ENCODE data around the gene ZNF862. TPM values are rescaled to one million over a fixed set of nuclear protein-coding genes. Genes with fewer than 3 reads are reported as not detected.

The ZNF862 gene
- total and polyA plus RNA-seq, 10 of the 15 experiments (the other 5 are each of a cell fraction or from before 2014, with no cell fraction given), result 0.49 to 7.7 (median 3.5) TPM

DNA sequence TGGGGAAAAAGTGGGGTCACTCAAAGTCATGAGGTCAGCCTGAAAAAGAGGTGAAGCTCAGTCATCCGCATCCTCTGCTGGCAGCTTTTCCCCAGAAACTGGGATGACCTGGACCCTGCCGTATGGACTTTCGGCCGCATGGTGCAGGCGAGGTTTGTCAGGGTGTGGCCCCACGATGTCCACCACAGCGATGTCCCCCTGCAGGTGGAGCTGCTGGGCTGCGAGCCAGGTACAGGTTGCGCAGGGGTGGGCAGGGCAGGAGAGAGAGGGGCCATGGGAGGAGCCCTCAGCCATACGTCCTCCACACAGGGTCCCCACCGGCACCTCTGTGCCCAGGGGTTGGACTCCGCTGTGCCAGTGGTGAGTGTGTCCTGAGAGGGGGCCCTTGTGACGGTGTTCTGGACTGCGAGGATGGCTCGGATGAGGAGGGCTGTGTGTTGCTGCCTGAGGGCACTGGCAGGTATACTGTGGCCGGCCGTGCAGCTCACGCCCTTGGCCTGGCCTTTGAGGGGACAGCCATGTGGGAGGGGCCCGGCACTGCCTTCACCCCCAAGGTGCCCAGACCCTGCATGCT lies 41.8 kb upstream of the ZNF862 start:
- intact Hi-C loops (cut with micrococcal nuclease; ENCODE audit: unreplicated experiment) (loop anchor here (5.0 kb wide), 1 partner anchor 134 kb away; no protein-coding TSS in a partner anchor), in situ Hi-C loops (cut with MboI) (no loop called here)
- Histone ChIP-seq H3K9ac (ENCODE audit: control insufficient read depth, insufficient read depth, low read length) (no peak overlapping the region), H3K4me3 (no peak overlapping the region), H3K79me2 (ENCODE audit: control insufficient read depth, insufficient read depth, low read length) (no peaks in the 10 kb centered on the region), H3K4me2 (ENCODE audit: control insufficient read depth, insufficient read depth) (no peak overlapping the region), H3K9me3 (replicated peaks; ENCODE audit: control insufficient read depth, insufficient read depth, low read length) (no peaks in the 10 kb centered on the region), H3K27me3 (replicated peaks in 1 of 2; ENCODE audit: control insufficient read depth in 2 of 2, insufficient read depth in 2 of 2, low read length in 1 of 2) (no peaks in the 10 kb centered on the region; a peak in 2 of 4 replicates), H4K20me1 (ENCODE audit: control insufficient read depth, insufficient read depth) (no peaks in the 10 kb centered on the region), H3K4me1 (ENCODE audit: control insufficient read depth, insufficient read depth, low read length) (no peaks in the 10 kb centered on the region), H3K36me3 (ENCODE audit: control insufficient read depth in 2 of 2, insufficient read depth in 2 of 2, low read length in 1 of 2) (no peaks in the 10 kb centered on the region), H2AFZ (ENCODE audit: control insufficient read depth, low read depth, low read length) (no peak overlapping the region), H3K27ac (ENCODE audit: control insufficient read depth, insufficient read depth) (no peak overlapping the region)
- ChIA-PET RAD21 (ENCODE audit: unreplicated experiment) (no interaction called here), SMC1A (ENCODE audit: uncharacterized antibody, unreplicated experiment) (interaction anchor here (1.6 kb wide), 1 partner anchor 133 kb away, joined by 6 read pairs; no protein-coding TSS in a partner anchor), POLR2A (no interaction called here), CTCF (no interaction called here)
- DNase-seq (ENCODE audit: low read depth, low spot score), result no peak
- TF ChIP-seq, protein P1, sequence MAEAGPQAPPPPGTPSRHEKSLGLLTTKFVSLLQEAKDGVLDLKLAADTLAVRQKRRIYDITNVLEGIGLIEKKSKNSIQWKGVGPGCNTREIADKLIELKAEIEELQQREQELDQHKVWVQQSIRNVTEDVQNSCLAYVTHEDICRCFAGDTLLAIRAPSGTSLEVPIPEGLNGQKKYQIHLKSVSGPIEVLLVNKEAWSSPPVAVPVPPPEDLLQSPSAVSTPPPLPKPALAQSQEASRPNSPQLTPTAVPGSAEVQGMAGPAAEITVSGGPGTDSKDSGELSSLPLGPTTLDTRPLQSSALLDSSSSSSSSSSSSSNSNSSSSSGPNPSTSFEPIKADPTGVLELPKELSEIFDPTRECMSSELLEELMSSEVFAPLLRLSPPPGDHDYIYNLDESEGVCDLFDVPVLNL (IDR thresholded peaks at IDR 0.05; ENCODE audit: low read depth, low read length), result no peak
- TF ChIP-seq SIN3A (IDR thresholded peaks at IDR 0.05; ENCODE audit: low read depth, low read length), result no peak
- no peak for TF ChIP-seq STAT3 (IDR thresholded peaks at IDR 0.05; ENCODE audit: low read depth, low read length)
- no peak for TF ChIP-seq NR2F1 (conservative IDR thresholded peaks at IDR 0.05)
- TF ChIP-seq ZNF384 (IDR thresholded peaks at IDR 0.05; ENCODE audit: borderline replicate concordance, low read depth, low read length), result no peak
- TF ChIP-seq, protein P2, sequence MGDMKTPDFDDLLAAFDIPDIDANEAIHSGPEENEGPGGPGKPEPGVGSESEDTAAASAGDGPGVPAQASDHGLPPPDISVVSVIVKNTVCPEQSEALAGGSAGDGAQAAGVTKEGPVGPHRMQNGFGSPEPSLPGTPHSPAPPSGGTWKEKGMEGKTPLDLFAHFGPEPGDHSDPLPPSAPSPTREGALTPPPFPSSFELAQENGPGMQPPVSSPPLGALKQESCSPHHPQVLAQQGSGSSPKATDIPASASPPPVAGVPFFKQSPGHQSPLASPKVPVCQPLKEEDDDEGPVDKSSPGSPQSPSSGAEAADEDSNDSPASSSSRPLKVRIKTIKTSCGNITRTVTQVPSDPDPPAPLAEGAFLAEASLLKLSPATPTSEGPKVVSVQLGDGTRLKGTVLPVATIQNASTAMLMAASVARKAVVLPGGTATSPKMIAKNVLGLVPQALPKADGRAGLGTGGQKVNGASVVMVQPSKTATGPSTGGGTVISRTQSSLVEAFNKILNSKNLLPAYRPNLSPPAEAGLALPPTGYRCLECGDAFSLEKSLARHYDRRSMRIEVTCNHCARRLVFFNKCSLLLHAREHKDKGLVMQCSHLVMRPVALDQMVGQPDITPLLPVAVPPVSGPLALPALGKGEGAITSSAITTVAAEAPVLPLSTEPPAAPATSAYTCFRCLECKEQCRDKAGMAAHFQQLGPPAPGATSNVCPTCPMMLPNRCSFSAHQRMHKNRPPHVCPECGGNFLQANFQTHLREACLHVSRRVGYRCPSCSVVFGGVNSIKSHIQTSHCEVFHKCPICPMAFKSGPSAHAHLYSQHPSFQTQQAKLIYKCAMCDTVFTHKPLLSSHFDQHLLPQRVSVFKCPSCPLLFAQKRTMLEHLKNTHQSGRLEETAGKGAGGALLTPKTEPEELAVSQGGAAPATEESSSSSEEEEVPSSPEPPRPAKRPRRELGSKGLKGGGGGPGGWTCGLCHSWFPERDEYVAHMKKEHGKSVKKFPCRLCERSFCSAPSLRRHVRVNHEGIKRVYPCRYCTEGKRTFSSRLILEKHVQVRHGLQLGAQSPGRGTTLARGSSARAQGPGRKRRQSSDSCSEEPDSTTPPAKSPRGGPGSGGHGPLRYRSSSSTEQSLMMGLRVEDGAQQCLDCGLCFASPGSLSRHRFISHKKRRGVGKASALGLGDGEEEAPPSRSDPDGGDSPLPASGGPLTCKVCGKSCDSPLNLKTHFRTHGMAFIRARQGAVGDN (IDR thresholded peaks at IDR 0.05), result no peak
- TF ChIP-seq BMI1 (IDR thresholded peaks at IDR 0.05; ENCODE audit: borderline replicate concordance), result no peak
- TF ChIP-seq RELA (IDR thresholded peaks at IDR 0.05; ENCODE audit: borderline replicate concordance, partially characterized antibody), result no peak
- no peak for TF ChIP-seq FOXK2 (IDR thresholded peaks at IDR 0.05)
- TF ChIP-seq EGR1 (IDR thresholded peaks at IDR 0.05; ENCODE audit: borderline replicate concordance in 1 of 2, low read depth in 2 of 2, low read length in 2 of 2), result no peak
- TF ChIP-seq MEF2B (IDR thresholded peaks at IDR 0.05; ENCODE audit: partially characterized antibody, poor library complexity, severe bottlenecking), result no peak
- TF ChIP-seq, protein P3, sequence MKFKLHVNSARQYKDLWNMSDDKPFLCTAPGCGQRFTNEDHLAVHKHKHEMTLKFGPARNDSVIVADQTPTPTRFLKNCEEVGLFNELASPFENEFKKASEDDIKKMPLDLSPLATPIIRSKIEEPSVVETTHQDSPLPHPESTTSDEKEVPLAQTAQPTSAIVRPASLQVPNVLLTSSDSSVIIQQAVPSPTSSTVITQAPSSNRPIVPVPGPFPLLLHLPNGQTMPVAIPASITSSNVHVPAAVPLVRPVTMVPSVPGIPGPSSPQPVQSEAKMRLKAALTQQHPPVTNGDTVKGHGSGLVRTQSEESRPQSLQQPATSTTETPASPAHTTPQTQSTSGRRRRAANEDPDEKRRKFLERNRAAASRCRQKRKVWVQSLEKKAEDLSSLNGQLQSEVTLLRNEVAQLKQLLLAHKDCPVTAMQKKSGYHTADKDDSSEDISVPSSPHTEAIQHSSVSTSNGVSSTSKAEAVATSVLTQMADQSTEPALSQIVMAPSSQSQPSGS (IDR thresholded peaks at IDR 0.05; ENCODE audit: low read length), result no peak
- no peak for TF ChIP-seq WRNIP1 (IDR thresholded peaks at IDR 0.05; ENCODE audit: borderline replicate concordance, low read depth, low read length)
- no peak for TF ChIP-seq SREBF1 (IDR thresholded peaks at IDR 0.05; ENCODE audit: low read length)
- no peak for TF ChIP-seq NFIC (IDR thresholded peaks at IDR 0.05; ENCODE audit: low read depth, low read length)
- no peak for TF ChIP-seq IRF4 (IDR thresholded peaks at IDR 0.05; ENCODE audit: low read depth, low read length)
- no peak for TF ChIP-seq FOS (IDR thresholded peaks at IDR 0.05; ENCODE audit: borderline replicate concordance, extremely low read depth, insufficient read length)
- no peak for FAIRE-seq
- WGBS (ENCODE audit: insufficient coverage, insufficient replicate concordance, low lambda C conversion rate, missing lambda C conversion rate), result 65% methylated on average over 19 of the region's 19 CpGs
- no TSS peak for BruUV-seq (replicated peaks)
- ATAC-seq, result no peak

Data from GM12878 (cell line).